ENCODE measurements around the gene ITFG1. TPM values are rescaled to one million over a fixed set of nuclear protein-coding genes. Genes with fewer than 3 reads are reported as not detected.

The ITFG1 gene
- polyA plus RNA-seq (2013, experiment 1 of 2), result 59.3 TPM
- 58.5 TPM for polyA plus RNA-seq (2013, experiment 2 of 2)

- peak within 1 kb of the TSS; percentile 91 for H3K4me3 ChIP-seq (ENCODE audit: extremely low read depth, insufficient read depth, low read length, poor library complexity, severe bottlenecking)
These were observed at the start of gene ITFG1, which contains the start of gene PHKB for GRCh38 chr16:47460711-47461597. Gene ITFG1 (minus strand): TSS chr16:47461063. CDS start chr16:47461045, 18 bp downstream. Gene PHKB (plus strand): TSS chr16:47461331. CDS start chr16:47461351, 20 bp downstream.

GRCh38 chr16:47507701-47508100, 46.8 kb upstream of the ITFG1 start:
- Histone ChIP-seq H3K4me1 (ENCODE audit: control insufficient read depth, insufficient read depth, low read length, poor library complexity, severe bottlenecking) (no peaks in the 10 kb centered on the region), H3K27ac (ENCODE audit: low read depth, low read length, severe bottlenecking) (no peak overlapping the region), H3K4me3 (ENCODE audit: extremely low read depth, insufficient read depth, low read length, poor library complexity, severe bottlenecking) (no peak overlapping the region), H3K36me3 (ENCODE audit: control insufficient read depth, insufficient read depth, low read length) (peaks cover 31% of the 10 kb centered on the region), H3K9me3 (ENCODE audit: control insufficient read depth, low read length) (no peaks in the 10 kb centered on the region)
- no CpG with 5 or more reads among the region's 1 CpG for WGBS, 2 experiments (ENCODE audit: insufficient coverage in 2 of 2)

More at GRCh38 chr16:47460711-47461597, at the start of gene ITFG1, which contains the start of gene PHKB:
- WGBS, 2 experiments (ENCODE audit: insufficient coverage in 2 of 2), result 0 to 1% methylated on average over 61 to 80 of the region's 82 CpGs
- Histone ChIP-seq H3K9me3 (ENCODE audit: control insufficient read depth, low read length) (no peaks in the 10 kb centered on the region), H3K27ac (ENCODE audit: low read depth, low read length, severe bottlenecking) (peak within 1 kb of the TSS; percentile 100), H3K4me1 (ENCODE audit: control insufficient read depth, insufficient read depth, low read length, poor library complexity, severe bottlenecking) (peaks cover 14% of the 10 kb centered on the region), H3K36me3 (ENCODE audit: control insufficient read depth, insufficient read depth, low read length) (peaks cover 23% of the 10 kb centered on the region)

- H3K4me3 ChIP-seq (ENCODE audit: extremely low read depth, insufficient read depth, low read length, poor library complexity, severe bottlenecking), result no peak overlapping the region
- H3K36me3 ChIP-seq (ENCODE audit: control insufficient read depth, insufficient read depth, low read length), result peaks cover 31% of the 10 kb centered on the region
- H3K9me3 ChIP-seq (ENCODE audit: control insufficient read depth, low read length), result no peaks in the 10 kb centered on the region
- WGBS, 2 experiments (ENCODE audit: insufficient coverage in 2 of 2), result 100% methylated on average over 2 of the region's 2 CpGs
- no peak overlapping the region for H3K27ac ChIP-seq (ENCODE audit: low read depth, low read length, severe bottlenecking)
- H3K4me1 ChIP-seq (ENCODE audit: control insufficient read depth, insufficient read depth, low read length, poor library complexity, severe bottlenecking), result no peaks in the 10 kb centered on the region
These were observed 45.9 kb upstream of the ITFG1 start for GRCh38 chr16:47506800-47507199.

GRCh38 chr16:47504599-47504998, 43.7 kb upstream of the ITFG1 start:
- 92 to 96% methylated on average over 6 to 7 of the region's 7 CpGs for WGBS, 2 experiments (ENCODE audit: insufficient coverage in 2 of 2)
- Histone ChIP-seq H3K27ac (ENCODE audit: low read depth, low read length, severe bottlenecking) (no peak overlapping the region), H3K36me3 (ENCODE audit: control insufficient read depth, insufficient read depth, low read length) (peaks cover 39% of the 10 kb centered on the region), H3K4me3 (ENCODE audit: extremely low read depth, insufficient read depth, low read length, poor library complexity, severe bottlenecking) (no peak overlapping the region), H3K9me3 (ENCODE audit: control insufficient read depth, low read length) (no peaks in the 10 kb centered on the region), H3K4me1 (ENCODE audit: control insufficient read depth, insufficient read depth, low read length, poor library complexity, severe bottlenecking) (no peaks in the 10 kb centered on the region)

- Histone ChIP-seq H3K4me1 (ENCODE audit: control insufficient read depth, insufficient read depth, low read length, poor library complexity, severe bottlenecking) (no peaks in the 10 kb centered on the region), H3K27ac (ENCODE audit: low read depth, low read length, severe bottlenecking) (no peak overlapping the region), H3K4me3 (ENCODE audit: extremely low read depth, insufficient read depth, low read length, poor library complexity, severe bottlenecking) (no peak overlapping the region), H3K9me3 (ENCODE audit: control insufficient read depth, low read length) (no peaks in the 10 kb centered on the region), H3K36me3 (ENCODE audit: control insufficient read depth, insufficient read depth, low read length) (peaks cover 39% of the 10 kb centered on the region)
- 100% methylated on average over 1 of the region's 1 CpG; no CpG with 5 or more reads in 1 of the 2 experiments for WGBS, 2 experiments (ENCODE audit: insufficient coverage in 2 of 2)
These were observed 43.1 kb upstream of the ITFG1 start for GRCh38 chr16:47503936-47504335.

GRCh38 chr16:47499700-47500264, 38.9 kb upstream of the ITFG1 start:
- no peak overlapping the region for H3K27ac ChIP-seq (ENCODE audit: low read depth, low read length, severe bottlenecking)
- 87 to 97% methylated on average over 7 to 8 of the region's 9 CpGs for WGBS, 2 experiments (ENCODE audit: insufficient coverage in 2 of 2)
- H3K4me3 ChIP-seq (ENCODE audit: extremely low read depth, insufficient read depth, low read length, poor library complexity, severe bottlenecking), result no peak overlapping the region

GRCh38 chr16:47499080-47499699, 38.3 kb upstream of the ITFG1 start:
- no peaks in the 10 kb centered on the region for H3K4me1 ChIP-seq (ENCODE audit: control insufficient read depth, insufficient read depth, low read length, poor library complexity, severe bottlenecking)
- H3K9me3 ChIP-seq (ENCODE audit: control insufficient read depth, low read length), result no peaks in the 10 kb centered on the region
- no peak overlapping the region for H3K4me3 ChIP-seq (ENCODE audit: extremely low read depth, insufficient read depth, low read length, poor library complexity, severe bottlenecking)
- WGBS, 2 experiments (ENCODE audit: insufficient coverage in 2 of 2), result 80 to 84% methylated on average over 2 of the region's 2 CpGs
- no peak overlapping the region for H3K27ac ChIP-seq (ENCODE audit: low read depth, low read length, severe bottlenecking)
- peaks cover 37% of the 10 kb centered on the region for H3K36me3 ChIP-seq (ENCODE audit: control insufficient read depth, insufficient read depth, low read length)

More at GRCh38 chr16:47499700-47500264, 38.9 kb upstream of the ITFG1 start:
- Histone ChIP-seq H3K36me3 (ENCODE audit: control insufficient read depth, insufficient read depth, low read length) (peaks cover 42% of the 10 kb centered on the region), H3K9me3 (ENCODE audit: control insufficient read depth, low read length) (no peaks in the 10 kb centered on the region), H3K4me1 (ENCODE audit: control insufficient read depth, insufficient read depth, low read length, poor library complexity, severe bottlenecking) (no peaks in the 10 kb centered on the region)

- Histone ChIP-seq H3K27ac (ENCODE audit: low read depth, low read length, severe bottlenecking) (no peak overlapping the region), H3K36me3 (ENCODE audit: control insufficient read depth, insufficient read depth, low read length) (peaks cover 9% of the 10 kb centered on the region), H3K4me3 (ENCODE audit: extremely low read depth, insufficient read depth, low read length, poor library complexity, severe bottlenecking) (no peak overlapping the region), H3K9me3 (ENCODE audit: control insufficient read depth, low read length) (peaks cover 14% of the 10 kb centered on the region), H3K4me1 (ENCODE audit: control insufficient read depth, insufficient read depth, low read length, poor library complexity, severe bottlenecking) (peaks cover 2% of the 10 kb centered on the region)
- WGBS, 2 experiments (ENCODE audit: insufficient coverage in 2 of 2), result 81 to 100% methylated on average over 1 to 3 of the region's 9 CpGs
These were observed 32.8 kb upstream of the ITFG1 start for GRCh38 chr16:47493381-47494337.

GRCh38 chr16:47492428-47493377, 31.8 kb upstream of the ITFG1 start:
- Histone ChIP-seq H3K4me1 (ENCODE audit: control insufficient read depth, insufficient read depth, low read length, poor library complexity, severe bottlenecking) (peaks cover 2% of the 10 kb centered on the region), H3K9me3 (ENCODE audit: control insufficient read depth, low read length) (peaks cover 14% of the 10 kb centered on the region), H3K36me3 (ENCODE audit: control insufficient read depth, insufficient read depth, low read length) (peaks cover 4% of the 10 kb centered on the region), H3K27ac (ENCODE audit: low read depth, low read length, severe bottlenecking) (no peak overlapping the region), H3K4me3 (ENCODE audit: extremely low read depth, insufficient read depth, low read length, poor library complexity, severe bottlenecking) (no peak overlapping the region)
- 91 to 95% methylated on average over 5 to 8 of the region's 10 CpGs for WGBS, 2 experiments (ENCODE audit: insufficient coverage in 2 of 2)
